GM23338 (cell line): Measurements from ENCODE around the gene YIPF6. TPM values are rescaled to one million over a fixed set of nuclear protein-coding genes. Genes with fewer than 3 reads are reported as not detected.
"Not testable (repeated sequence)": the region's sequence is repeated elsewhere in the genome, so short reads cannot be mapped to it uniquely, and the experiment has no call there.

ENCODE experiments used
- ATAC-seq: fragments of 200-7000 bp; cut with Tn5 transposase; 3 replicates; pipeline ENCODE4 v1.9.1; 2020
- DNase-seq: peaks from one replicate; pipeline ENCODE4 v3.0.0-alpha.2; 2015; ENCODE audit warnings: low spot score
- H2AFZ ChIP-seq: fragments of 200-600 bp; sonication (generic); 2 replicates; pipeline ENCODE4 v1.8.0; 2016; ENCODE audit warnings: antibody characterized with exemption, mild to moderate bottlenecking, moderate library complexity
- H3F3A ChIP-seq: fragments of 200-600 bp; sonication (generic); replicated peaks from 2 replicates; pipeline ENCODE4 v1.8.0; 2017; ENCODE audit warnings: antibody characterized with exemption, mixed run types, low read depth
- H3K27ac ChIP-seq: fragments of 200-600 bp; sonication (generic); 2 replicates; pipeline ENCODE4 v1.6.1; 2016; ENCODE audit warnings: low read depth
- H3K27me3 ChIP-seq: fragments of 200-600 bp; sonication (generic); 2 replicates; pipeline ENCODE4 v1.8.0; 2016; ENCODE audit warnings: mild to moderate bottlenecking, mixed run types, moderate library complexity; ENCODE audit not compliant: insufficient read depth
- H3K36me3 ChIP-seq: fragments of 200-600 bp; sonication (generic); 2 replicates; pipeline ENCODE4 v1.8.0; 2016; ENCODE audit warnings: mild to moderate bottlenecking; ENCODE audit not compliant: insufficient read depth
- H3K4me1 ChIP-seq: fragments of 200-600 bp; sonication (generic); 2 replicates; pipeline ENCODE4 v1.8.0; 2016; ENCODE audit warnings: mild to moderate bottlenecking, moderate library complexity; ENCODE audit not compliant: insufficient read depth
- H3K4me2 ChIP-seq: fragments of 200-600 bp; sonication (generic); 2 replicates; pipeline ENCODE4 v1.7.1; 2017; ENCODE audit warnings: mixed run types
- H3K4me3 ChIP-seq: fragments of 200-600 bp; sonication (generic); 2 replicates; pipeline ENCODE4 v1.6.1; 2016; ENCODE audit warnings: mixed run types
- H3K79me2 ChIP-seq: fragments of 200-600 bp; sonication (generic); replicated peaks from 2 replicates; pipeline ENCODE4 v1.8.0; 2017; ENCODE audit warnings: mild to moderate bottlenecking; ENCODE audit not compliant: insufficient read depth
- H3K9me2 ChIP-seq: fragments of 200-600 bp; sonication (generic); 2 replicates; pipeline ENCODE4 v1.8.0; 2017; ENCODE audit not compliant: insufficient read depth
- H4K20me1 ChIP-seq: fragments of 200-600 bp; sonication (generic); replicated peaks from 2 replicates; pipeline ENCODE4 v1.8.0; 2017; ENCODE audit warnings: mild to moderate bottlenecking; ENCODE audit not compliant: insufficient read depth
- H3K27ac Mint-ChIP-seq: 2 replicates; pipeline ENCODE4 v1.8.0; 2020; ENCODE audit warnings: inconsistent platforms, mild to moderate bottlenecking, moderate library complexity, mixed read lengths
- H3K27me3 Mint-ChIP-seq: 3 replicates; pipeline ENCODE4 v1.8.0; 2022; ENCODE audit warnings: low read depth, mild to moderate bottlenecking, moderate library complexity, mixed read lengths, inconsistent platforms; ENCODE audit not compliant: insufficient read depth, poor library complexity
- H3K36me3 Mint-ChIP-seq: 3 replicates; pipeline ENCODE4 v1.8.0; 2021; ENCODE audit warnings: low read depth, mild to moderate bottlenecking, inconsistent platforms, moderate library complexity, mixed read lengths
- H3K4me1 Mint-ChIP-seq: 3 replicates; pipeline ENCODE4 v1.8.0; 2020; ENCODE audit warnings: mild to moderate bottlenecking, inconsistent platforms, mixed read lengths
- H3K4me3 Mint-ChIP-seq: 3 replicates; pipeline ENCODE4 v1.8.0; 2021; ENCODE audit warnings: moderate library complexity, mild to moderate bottlenecking, inconsistent platforms, mixed read lengths
- H3K9me3 Mint-ChIP-seq: 3 replicates; pipeline ENCODE4 v1.8.0; 2020; ENCODE audit warnings: moderate library complexity, mild to moderate bottlenecking, inconsistent platforms, mixed read lengths
- CTCF ChIP-seq, 2 experiments: fragments of 200-600 bp in 1 of 2; sonication (generic) in 1 of 2; conservative IDR thresholded peaks; 2 replicates each; pipeline versions ENCODE4 v1.5.1 to v1.6.1; 2016 to 2017; ENCODE audit warnings: antibody characterized with exemption in 2 of 2, low read depth in 2 of 2, mild to moderate bottlenecking in 2 of 2, moderate library complexity in 1 of 2
- EZH2phosphoT487 ChIP-seq: fragments of 200-600 bp; sonication (generic); IDR thresholded peaks from one replicate; pipeline ENCODE4 v1.8.1; 2018; ENCODE audit warnings: antibody characterized with exemption; ENCODE audit not compliant: unreplicated experiment
- JUNB ChIP-seq: IDR thresholded peaks from one replicate; pipeline ENCODE4 v1.6.1; 2016; ENCODE audit warnings: antibody characterized with exemption; ENCODE audit not compliant: unreplicated experiment
- POLR2AphosphoS5 ChIP-seq: IDR thresholded peaks from 2 replicates; pipeline ENCODE4 v1.6.1; 2016; ENCODE audit warnings: antibody characterized with exemption, low read depth
- REST ChIP-seq: IDR thresholded peaks from one replicate; pipeline ENCODE4 v1.6.1; 2018; ENCODE audit warnings: antibody characterized with exemption; ENCODE audit not compliant: unreplicated experiment
- STAT1 ChIP-seq: IDR thresholded peaks from one replicate; pipeline ENCODE4 v1.6.1; 2016; ENCODE audit warnings: antibody characterized with exemption; ENCODE audit not compliant: unreplicated experiment
- ZNF114 ChIP-seq: fragments of 250-450 bp; sonication (Bioruptor Pico); IDR thresholded peaks from 2 replicates; pipeline ENCODE4 v1.5.0; 2020; ENCODE audit warnings: mild to moderate bottlenecking, moderate library complexity
- ZNF331 ChIP-seq: fragments of 250-450 bp; sonication (Bioruptor Pico); IDR thresholded peaks from 2 replicates; pipeline ENCODE4 v1.5.0; 2020; ENCODE audit warnings: low read depth, mild to moderate bottlenecking, moderate library complexity
- ZNF462 ChIP-seq: fragments of 250-450 bp; sonication (Bioruptor Pico); IDR thresholded peaks from 2 replicates; pipeline ENCODE4 v1.5.0; 2020; ENCODE audit warnings: mild to moderate bottlenecking, moderate library complexity
- polyA plus RNA-seq: library from polyadenylated mRNA; unstranded; fragments of >200 nt; fragmentation: Nextera tagmentation; extraction: Ambion mirVana; gene quantifications from 2 replicates; pipeline ENCODE4 v1.2.1, GENCODE V29; 2016
- total RNA-seq: library from RNA; depleted of rRNA; stranded (reverse); fragments of >200 nt; shearing (Covaris generic); gene quantifications from 2 replicates; pipeline ENCODE4 v1.2.3, GENCODE V29; 2014

YIPF6 gene
- total and polyA plus RNA-seq, 2 experiments from 2014 or later = 37.1 to 40.5 TPM

GRCh38 chrX:68508799-68509198, 9.9 kb downstream of the YIPF6 start (continued):
- TF ChIP-seq REST (no peak), JUNB (no peak), POLR2AphosphoS5 (no peak)

- H3K4me1 Mint-ChIP-seq = peaks cover 9% of the 10 kb centered on the region
- H2AFZ ChIP-seq = no peak overlapping the region
- H3K4me1 ChIP-seq = 0 out of 2 replicates have a peak, but pooled peaks cover 3% of the 10 kb centered on the region
- no peak overlapping the region for H3K4me3 Mint-ChIP-seq
- ATAC-seq (no peak), DNase-seq (peak; percentile 55)
- no peaks in the 10 kb centered on the region for H3K9me3 Mint-ChIP-seq
- no peaks in the 10 kb centered on the region for H3F3A ChIP-seq
- peaks cover 42% of the 10 kb centered on the region; the same call in 2 of the 3 replicates for H3K36me3 Mint-ChIP-seq
- H3K4me2 ChIP-seq = no peak overlapping the region
- H3K9me2 ChIP-seq = no peaks in the 10 kb centered on the region
- H3K79me2 ChIP-seq = peaks cover 35% of the 10 kb centered on the region
- TF ChIP-seq ZNF114 (CRISPR knock-in tag) (no peak), ZNF331 (CRISPR knock-in tag) (no peak), ZNF462 (CRISPR knock-in tag) (no peak), EZH2phosphoT487 (no peak), STAT1 (no peak), CTCF (conservative IDR thresholded peaks at IDR 0.05; ENCODE audit: low read depth in 2 of 2) (peak; percentile 73)
- H3K36me3 ChIP-seq = peaks cover 7% of the 10 kb centered on the region
- no peaks in the 10 kb centered on the region for H3K27me3 ChIP-seq
- H3K4me3 ChIP-seq = no peak overlapping the region
- no peak overlapping the region for H3K27ac Mint-ChIP-seq
- 0 out of 2 replicates have a peak, but pooled peaks cover 4% of the 10 kb centered on the region for H4K20me1 ChIP-seq
- no peaks in the 10 kb centered on the region for H3K27me3 Mint-ChIP-seq
- no peak overlapping the region for H3K27ac ChIP-seq
Observed at GRCh38 chrX:68511255-68511654, 12.4 kb downstream of the YIPF6 start.

- not testable (repeated sequence) for DNase-seq, H2AFZ ChIP-seq, H3K9me2 ChIP-seq, H3K4me2 ChIP-seq, H3K36me3 ChIP-seq, H3K27me3 Mint-ChIP-seq, H3K27ac ChIP-seq, H3K4me3 ChIP-seq, ATAC-seq, H3F3A ChIP-seq, H3K27me3 ChIP-seq, H3K9me3 Mint-ChIP-seq, H3K4me1 Mint-ChIP-seq, H3K4me1 ChIP-seq, H4K20me1 ChIP-seq, H3K79me2 ChIP-seq, H3K27ac Mint-ChIP-seq, H3K4me3 Mint-ChIP-seq
- H3K36me3 Mint-ChIP-seq = peaks cover 68% of the 10 kb centered on the region
Observed at GRCh38 chrX:68524680-68525079, 25.8 kb downstream of the YIPF6 start.
